ENCODE measurements around the gene CTSL. TPM values are rescaled to one million over a fixed set of nuclear protein-coding genes. Genes with fewer than 3 reads are reported as not detected.

The CTSL gene
- total and polyA plus RNA-seq, 2 experiments from 2014 or later = 97.0 to 137 TPM

DNA sequence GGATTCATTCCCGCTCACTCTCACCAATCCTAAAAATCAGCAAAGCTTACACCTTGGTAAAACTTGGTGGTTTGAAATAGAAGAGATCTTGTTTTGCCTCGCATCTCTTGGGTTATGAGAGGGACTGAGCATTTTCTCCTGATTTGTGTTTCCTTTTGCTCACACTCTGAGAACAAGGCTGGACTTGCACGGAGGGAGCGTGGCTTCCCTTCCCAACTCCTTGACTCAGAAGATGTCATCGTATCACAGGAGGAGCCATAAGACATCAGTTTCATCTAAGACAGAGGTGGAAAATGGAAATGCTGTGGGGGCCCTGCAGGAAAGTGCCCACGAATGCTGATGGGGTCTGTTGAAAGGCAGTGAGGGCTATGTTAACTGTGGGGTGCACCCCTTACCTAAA lies 37.4 kb downstream of the CTSL start:
- TF ChIP-seq, protein P1, sequence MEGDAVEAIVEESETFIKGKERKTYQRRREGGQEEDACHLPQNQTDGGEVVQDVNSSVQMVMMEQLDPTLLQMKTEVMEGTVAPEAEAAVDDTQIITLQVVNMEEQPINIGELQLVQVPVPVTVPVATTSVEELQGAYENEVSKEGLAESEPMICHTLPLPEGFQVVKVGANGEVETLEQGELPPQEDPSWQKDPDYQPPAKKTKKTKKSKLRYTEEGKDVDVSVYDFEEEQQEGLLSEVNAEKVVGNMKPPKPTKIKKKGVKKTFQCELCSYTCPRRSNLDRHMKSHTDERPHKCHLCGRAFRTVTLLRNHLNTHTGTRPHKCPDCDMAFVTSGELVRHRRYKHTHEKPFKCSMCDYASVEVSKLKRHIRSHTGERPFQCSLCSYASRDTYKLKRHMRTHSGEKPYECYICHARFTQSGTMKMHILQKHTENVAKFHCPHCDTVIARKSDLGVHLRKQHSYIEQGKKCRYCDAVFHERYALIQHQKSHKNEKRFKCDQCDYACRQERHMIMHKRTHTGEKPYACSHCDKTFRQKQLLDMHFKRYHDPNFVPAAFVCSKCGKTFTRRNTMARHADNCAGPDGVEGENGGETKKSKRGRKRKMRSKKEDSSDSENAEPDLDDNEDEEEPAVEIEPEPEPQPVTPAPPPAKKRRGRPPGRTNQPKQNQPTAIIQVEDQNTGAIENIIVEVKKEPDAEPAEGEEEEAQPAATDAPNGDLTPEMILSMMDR (IDR thresholded peaks at IDR 0.05; ENCODE audit: low read depth, low read length) = no peak
- Histone ChIP-seq H3K27me3 (no peaks in the 10 kb centered on the region), H3K36me3 (no peaks in the 10 kb centered on the region), H3K9me3 (ENCODE audit: low read depth) (no peaks in the 10 kb centered on the region), H3K27ac (no peak overlapping the region), H3K4me3 (no peak overlapping the region), H3K4me1 (ENCODE audit: low read depth) (no peaks in the 10 kb centered on the region)
- no peak for DNase-seq (ENCODE audit: low read depth in 1 of 2, low spot score in 1 of 2)

DNA sequence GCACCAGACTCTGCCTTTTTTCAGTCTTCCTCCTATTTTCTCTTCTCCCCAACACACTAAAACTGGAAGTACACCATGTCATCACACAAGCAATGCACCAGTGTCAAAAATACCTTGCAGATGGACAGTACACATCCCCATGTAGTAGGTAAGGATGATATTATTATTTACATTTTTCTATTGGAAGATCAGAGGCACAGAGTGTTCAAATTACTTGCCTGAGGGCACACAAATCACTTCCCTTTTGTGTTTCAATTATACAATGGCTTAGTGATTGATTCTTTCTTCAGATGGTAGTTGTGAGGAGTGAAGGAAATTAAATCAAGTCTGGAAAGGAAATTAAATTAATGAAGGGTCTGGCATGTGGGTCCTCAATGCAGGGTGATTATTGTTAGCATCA lies 39.6 kb downstream of the CTSL start:
- Histone ChIP-seq H3K9me3 (ENCODE audit: low read depth) (no peaks in the 10 kb centered on the region), H3K27ac (no peak overlapping the region), H3K4me3 (no peak overlapping the region), H3K4me1 (ENCODE audit: low read depth) (no peaks in the 10 kb centered on the region), H3K36me3 (no peaks in the 10 kb centered on the region), H3K27me3 (no peaks in the 10 kb centered on the region)
- DNase-seq (ENCODE audit: low read depth in 1 of 2, low spot score in 1 of 2) = no peak
- TF ChIP-seq, protein P1 (IDR thresholded peaks at IDR 0.05; ENCODE audit: low read depth, low read length) = no peak

DNA sequence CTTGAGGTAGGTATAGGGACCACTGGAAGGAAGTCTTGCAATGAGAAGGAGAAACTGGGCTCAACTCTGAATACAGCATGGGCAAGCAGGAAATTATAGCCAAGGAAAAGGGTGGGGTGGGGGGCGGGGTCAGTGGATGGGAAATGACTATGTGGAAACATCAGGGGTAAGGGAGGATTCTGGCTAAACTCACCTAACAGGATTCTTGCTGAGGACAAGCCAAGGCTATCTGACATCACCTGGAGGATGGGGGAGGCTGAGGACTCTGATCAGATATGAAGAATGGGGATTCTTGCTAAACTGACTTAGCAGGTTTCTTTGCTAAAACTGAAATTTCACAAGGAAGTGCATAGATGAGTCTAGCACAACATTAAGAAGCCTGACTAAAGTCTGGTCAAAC lies 40.8 kb downstream of the CTSL start:
- Histone ChIP-seq H3K27ac (no peak overlapping the region), H3K9me3 (ENCODE audit: low read depth) (no peaks in the 10 kb centered on the region), H3K36me3 (no peaks in the 10 kb centered on the region), H3K4me1 (ENCODE audit: low read depth) (no peaks in the 10 kb centered on the region), H3K4me3 (no peak overlapping the region), H3K27me3 (no peaks in the 10 kb centered on the region)
- TF ChIP-seq, protein P1 (IDR thresholded peaks at IDR 0.05; ENCODE audit: low read depth, low read length) = no peak
- no peak for DNase-seq (ENCODE audit: low read depth in 1 of 2, low spot score in 1 of 2)

DNA sequence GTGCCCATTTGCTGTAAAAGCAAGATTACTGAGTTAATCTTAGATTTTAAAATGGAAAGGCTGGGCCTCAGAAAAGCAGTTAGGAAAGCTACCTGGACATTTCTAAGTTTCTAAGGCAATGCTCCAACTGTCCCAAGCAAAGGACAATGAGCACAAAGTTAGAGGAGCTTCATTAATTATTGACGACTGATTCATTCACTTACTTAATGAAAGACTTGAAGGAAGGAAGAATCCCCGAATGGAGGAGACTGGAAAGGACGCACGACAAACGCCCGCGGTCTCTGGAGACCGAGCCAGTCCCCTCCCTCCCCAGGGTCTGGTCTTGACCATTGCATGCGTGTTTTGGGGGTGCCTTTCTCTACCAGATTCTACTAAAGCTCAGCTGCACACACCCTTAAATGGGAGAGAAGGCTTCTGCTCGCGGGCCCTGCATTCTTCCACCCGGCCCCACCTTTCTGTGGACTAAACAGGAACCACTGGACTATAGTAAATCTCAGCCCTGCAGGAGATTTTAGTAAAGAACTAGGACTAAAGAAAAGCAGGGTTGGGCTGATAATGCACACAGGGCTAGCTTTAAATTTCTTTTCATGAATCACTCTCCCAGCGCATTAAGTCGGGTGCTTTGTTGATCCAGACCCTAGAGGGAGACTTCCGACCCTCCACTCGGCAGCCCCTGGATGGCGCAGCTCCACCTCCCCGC lies 44.8 kb downstream of the CTSL start:
- Histone ChIP-seq H3K36me3 (no peaks in the 10 kb centered on the region), H3K27me3 (no peaks in the 10 kb centered on the region), H3K4me3 (no peak overlapping the region), H3K4me1 (ENCODE audit: low read depth) (no peaks in the 10 kb centered on the region), H3K27ac (no peak overlapping the region), H3K9me3 (ENCODE audit: low read depth) (no peaks in the 10 kb centered on the region)
- TF ChIP-seq, protein P1 (IDR thresholded peaks at IDR 0.05; ENCODE audit: low read depth, low read length) = no peak
- no peak for DNase-seq (ENCODE audit: low read depth in 1 of 2, low spot score in 1 of 2)

DNA sequence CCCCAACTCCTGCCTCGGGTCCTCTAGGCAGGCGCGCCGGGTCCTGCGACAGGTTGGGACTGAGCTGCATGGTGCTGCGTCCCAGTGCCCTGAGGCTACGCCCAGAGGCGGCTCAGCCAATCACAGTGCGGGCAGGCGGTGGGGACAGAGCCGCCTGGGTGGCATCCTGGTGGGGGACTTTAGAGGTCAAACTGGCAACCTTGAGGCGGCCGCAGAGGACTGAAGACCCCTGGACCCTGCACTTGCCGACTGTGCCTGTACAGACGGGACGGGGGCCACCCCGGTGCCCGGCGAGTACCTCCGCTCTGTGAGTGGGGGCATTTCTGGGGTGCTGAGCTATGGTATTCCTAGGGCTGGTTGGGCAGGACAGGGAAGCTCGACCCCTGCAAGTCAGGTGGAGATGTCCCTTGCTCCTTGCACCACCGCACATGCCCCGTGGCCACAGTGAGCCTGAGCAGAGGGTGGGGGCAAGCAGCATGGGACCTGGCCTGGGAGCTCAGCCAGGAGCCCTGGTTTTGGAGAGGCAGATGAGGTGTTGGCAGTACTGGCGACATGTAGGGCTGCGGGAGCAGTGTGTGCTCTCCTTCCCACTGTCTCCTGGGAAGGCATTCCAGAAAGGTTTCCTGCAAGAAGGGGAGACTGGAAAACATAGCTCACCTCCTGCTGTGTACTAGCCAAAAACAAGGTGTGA lies 45.5 kb downstream of the CTSL start:
- no peak for DNase-seq (ENCODE audit: low read depth in 1 of 2, low spot score in 1 of 2)
- TF ChIP-seq, protein P1 (IDR thresholded peaks at IDR 0.05; ENCODE audit: low read depth, low read length) = no peak
- Histone ChIP-seq H3K27me3 (no peaks in the 10 kb centered on the region), H3K4me3 (no peak overlapping the region), H3K27ac (no peak overlapping the region), H3K36me3 (no peaks in the 10 kb centered on the region), H3K4me1 (ENCODE audit: low read depth) (no peaks in the 10 kb centered on the region), H3K9me3 (ENCODE audit: low read depth) (no peaks in the 10 kb centered on the region)

Data from cardiac muscle cell (in vitro differentiated cells and primary cell).